ENCODE measurements around the gene ZNF765. TPM values are rescaled to one million over a fixed set of nuclear protein-coding genes. Genes with fewer than 3 reads are reported as not detected.

ZNF765 gene
- total and polyA plus RNA-seq, 2 donors (not counting 3 experiments of a cell fraction or from before 2014, with no cell fraction given), result 2.5 to 7.7 TPM

GRCh38 chr19:53466726-53467484 is 72.0 kb downstream of the ZNF765 start:
- H2AFZ ChIP-seq (ENCODE audit: low read depth, low read length), result peak overlapping the region; percentile 96
- CTCF ChIA-PET, result interaction anchor here (1.8 kb wide), 1 partner anchor 42 kb away, joined by 5 read pairs; no protein-coding TSS in a partner anchor
- intact Hi-C loops (cut with micrococcal nuclease), result loop anchor here (1.0 to 5.0 kb wide), 4 partner anchors 35 to 270 kb away; partner anchors contain the start of genes ZNF761 and ZNF765

More at GRCh38 chr19:53466726-53467484, 72.0 kb downstream of the ZNF765 start:
- TF ChIP-seq POLR2AphosphoS5 (IDR thresholded peaks at IDR 0.05; ENCODE audit: insufficient read depth, low read depth, low read length) (no peak), GATA2 (IDR thresholded peaks at IDR 0.05; ENCODE audit: insufficient read depth, insufficient read length, low read depth, low read length) (no peak), POLR2A (IDR thresholded peaks at IDR 0.05; ENCODE audit: low read depth, low read length) (no peak), EZH2 (IDR thresholded peaks at IDR 0.05; ENCODE audit: borderline replicate concordance, low read depth, low read length, severe bottlenecking) (no peak), MYC (IDR thresholded peaks at IDR 0.05; ENCODE audit: low read depth, low read length) (no peak), MAX (IDR thresholded peaks at IDR 0.05; ENCODE audit: insufficient read depth, insufficient read length) (no peak), FOS (IDR thresholded peaks at IDR 0.05; ENCODE audit: borderline replicate concordance, insufficient read depth, low read length) (no peak), CTCF (IDR thresholded peaks at IDR 0.05; ENCODE audit: extremely low read depth in 1 of 2, insufficient read depth in 1 of 2, low read depth in 1 of 2, low read length in 2 of 2) (no peak), JUN (IDR thresholded peaks at IDR 0.05; ENCODE audit: borderline replicate concordance, insufficient read depth, insufficient read length, low read depth) (no peak)
- Histone ChIP-seq H3K9me3 (replicated peaks; ENCODE audit: control insufficient read depth, insufficient read depth, low read length) (no peaks in the 10 kb centered on the region), H3K27ac (ENCODE audit: insufficient read depth, low read depth, low read length) (no peak overlapping the region), H3K4me3 (replicated peaks in 1 of 3; ENCODE audit: insufficient read depth in 1 of 3, low read depth in 1 of 3, low read length in 3 of 3) (peak overlapping the region; percentile 46 to 81 (median 72)), H4K20me1 (replicated peaks; ENCODE audit: control insufficient read depth, extremely low read depth, insufficient read depth, low read length) (no peaks in the 10 kb centered on the region), H3K9me1 (replicated peaks; ENCODE audit: control insufficient read depth, extremely low read depth, insufficient read depth, low read length) (no peaks in the 10 kb centered on the region), H3K9ac (replicated peaks; ENCODE audit: extremely low read depth, insufficient read depth, low read length) (no peak overlapping the region), H3K79me2 (ENCODE audit: control insufficient read depth, insufficient read depth, low read length) (no peaks in the 10 kb centered on the region), H3K36me3 (ENCODE audit: control insufficient read depth in 2 of 2, extremely low read depth in 1 of 2, insufficient read depth in 2 of 2, low read length in 2 of 2) (no peaks in the 10 kb centered on the region), H3K27me3 (ENCODE audit: control insufficient read depth in 2 of 2, insufficient read depth in 2 of 2, low read length in 2 of 2) (no peaks in the 10 kb centered on the region), H3K4me1 (ENCODE audit: control insufficient read depth, extremely low read depth, insufficient read depth, low read length) (peaks cover 4% of the 10 kb centered on the region), H3K4me2 (ENCODE audit: insufficient read depth, low read length) (peak overlapping the region; percentile 79)
- BruUV-seq (replicated peaks), result no TSS peak
- DNase-seq (ENCODE audit: low read depth, low spot score) (peak; percentile 12), FAIRE-seq (no peak)
- dilution Hi-C loops (cut with MboI; ENCODE audit: extremely low pct_ligation_motif_present, low sequenced_read_pairs), result no loop called here
- POLR2A ChIA-PET, result no interaction called here
